ENCODE data around the gene CCDC33.

- TF ChIP-seq EZH2phosphoT487 (IDR thresholded peaks at IDR 0.05; ENCODE audit: borderline replicate concordance, low read length) (no peak), CTCF (IDR thresholded peaks at IDR 0.05; ENCODE audit: low read depth, low read length, poor library complexity, severe bottlenecking) (no peak)
Measured at GRCh38 chr15:74275957-74276356, 39.8 kb downstream of the CCDC33 start.

Measured in DOHH2 (cell line).